Endothelial cell (in vitro differentiated cells): ENCODE measurements around the gene RNF167. TPM values are rescaled to one million over a fixed set of nuclear protein-coding genes. Genes with fewer than 3 reads are reported as not detected.

ENCODE experiments used
- DNase-seq: peaks from one replicate; pipeline ENCODE4 v3.0.0; 2021; ENCODE audit warnings: low spot score
- H3K27ac Mint-ChIP-seq: one replicate; pipeline ENCODE4 v1.8.0; 2021; ENCODE audit warnings: mixed read lengths, inconsistent platforms; ENCODE audit not compliant: unreplicated experiment
- H3K27me3 Mint-ChIP-seq: one replicate; pipeline ENCODE4 v1.8.0; 2021; ENCODE audit warnings: mild to moderate bottlenecking, moderate library complexity, mixed read lengths, inconsistent platforms; ENCODE audit not compliant: unreplicated experiment
- H3K36me3 Mint-ChIP-seq: one replicate; pipeline ENCODE4 v1.8.0; 2021; ENCODE audit warnings: mild to moderate bottlenecking, low read depth, mixed read lengths, inconsistent platforms; ENCODE audit not compliant: unreplicated experiment
- H3K4me1 Mint-ChIP-seq: one replicate; pipeline ENCODE4 v1.8.0; 2021; ENCODE audit warnings: mild to moderate bottlenecking, mixed read lengths, inconsistent platforms; ENCODE audit not compliant: unreplicated experiment
- H3K4me3 Mint-ChIP-seq: one replicate; pipeline ENCODE4 v1.8.0; 2021; ENCODE audit warnings: mild to moderate bottlenecking, mixed read lengths, inconsistent platforms; ENCODE audit not compliant: unreplicated experiment
- H3K9me3 Mint-ChIP-seq: one replicate; pipeline ENCODE4 v1.8.0; 2021; ENCODE audit warnings: mixed read lengths, inconsistent platforms; ENCODE audit not compliant: unreplicated experiment
- total RNA-seq: library from RNA; stranded (reverse); fragmentation: NEBNext Ultra II Directional; extraction: Animal tissue kit (Norgen Biotek cat#: 25700); gene quantifications from one replicate; pipeline ENCODE4 v1.2.1, GENCODE V29; 2021; ENCODE audit not compliant: unreplicated experiment
- TF ChIP-seq, protein P1 (sequence below): fragments of 200-600 bp; sonication (generic); IDR thresholded peaks from one replicate; pipeline ENCODE4 v1.5.0; 2021; ENCODE audit warnings: antibody characterized with exemption; ENCODE audit not compliant: unreplicated experiment

RNF167 gene
- total RNA-seq, 1 donor from 2014 or later: 92.3 TPM

DNA sequence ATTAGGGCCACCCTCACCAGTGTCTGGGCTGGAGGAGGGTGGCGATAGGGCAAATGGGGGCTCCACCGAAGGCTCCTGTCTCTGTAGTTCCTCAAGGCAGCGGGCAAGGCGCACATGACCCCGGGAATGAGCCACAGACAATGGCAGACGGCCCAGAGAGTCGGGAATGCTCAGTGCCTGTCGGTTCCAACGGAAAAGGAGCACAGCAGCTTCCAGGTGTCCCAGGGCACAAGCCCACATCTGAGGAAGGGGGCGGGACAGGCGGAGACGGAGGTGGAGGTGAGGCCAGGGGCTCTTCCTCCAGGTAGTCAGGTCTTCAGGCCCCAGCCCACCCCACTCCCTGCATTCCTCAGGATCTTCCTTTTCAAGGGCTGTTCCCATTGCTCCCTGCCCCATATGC, 32.7 kb downstream of the RNF167 start:
- DNase-seq: no peak
- H3K4me3 Mint-ChIP-seq: no peak overlapping the region

DNA sequence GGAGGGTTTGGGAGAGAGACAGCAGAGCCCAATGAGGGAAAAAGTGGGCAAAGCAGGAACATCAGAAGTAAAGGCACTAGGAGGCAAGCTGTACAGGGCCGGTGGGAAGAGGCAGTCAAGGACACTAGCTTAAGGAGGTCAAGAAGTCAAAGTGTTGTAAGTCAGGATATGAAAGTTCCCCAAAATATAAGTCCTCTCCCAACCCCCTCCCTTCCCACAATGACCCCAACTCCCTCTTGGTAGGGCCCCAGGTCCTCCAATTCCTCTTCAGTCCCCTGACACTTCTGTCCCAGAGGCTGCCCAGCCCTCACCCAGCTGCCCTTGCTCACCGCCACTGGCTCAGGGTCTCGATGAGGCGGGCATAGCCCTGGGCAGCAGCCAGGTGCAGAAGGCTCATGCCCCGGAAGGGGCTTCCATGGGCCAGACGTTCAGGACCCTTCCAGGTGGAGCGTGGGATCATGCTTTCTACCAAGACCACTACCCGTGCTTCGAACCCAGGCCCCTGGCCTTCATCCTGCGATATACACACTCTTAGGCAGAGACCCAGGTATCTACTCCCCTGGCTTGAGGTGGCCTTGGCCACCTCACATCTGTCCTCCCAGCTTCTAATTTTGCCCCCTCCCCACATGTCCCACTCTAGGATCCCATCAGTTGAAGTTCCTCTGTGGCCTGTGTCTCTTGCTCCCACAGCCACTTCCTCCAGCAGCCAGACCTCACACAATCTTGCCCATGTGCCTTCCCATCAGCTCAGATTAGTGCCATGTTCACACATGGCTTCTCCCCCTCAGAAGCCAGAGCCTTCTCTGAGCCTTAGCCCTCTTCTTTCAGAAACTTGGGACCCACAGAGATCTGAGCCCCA, 33.4 kb downstream of the RNF167 start:
- Mint-ChIP-seq H3K27me3 (peaks cover 13% of the 10 kb centered on the region), H3K27ac (no peak overlapping the region), H3K4me3 (peak overlapping the region; percentile 76), H3K36me3 (peaks cover 60% of the 10 kb centered on the region), H3K9me3 (no peaks in the 10 kb centered on the region), H3K4me1 (peaks cover 4% of the 10 kb centered on the region)
- no peak for DNase-seq
- TF ChIP-seq, protein P1, sequence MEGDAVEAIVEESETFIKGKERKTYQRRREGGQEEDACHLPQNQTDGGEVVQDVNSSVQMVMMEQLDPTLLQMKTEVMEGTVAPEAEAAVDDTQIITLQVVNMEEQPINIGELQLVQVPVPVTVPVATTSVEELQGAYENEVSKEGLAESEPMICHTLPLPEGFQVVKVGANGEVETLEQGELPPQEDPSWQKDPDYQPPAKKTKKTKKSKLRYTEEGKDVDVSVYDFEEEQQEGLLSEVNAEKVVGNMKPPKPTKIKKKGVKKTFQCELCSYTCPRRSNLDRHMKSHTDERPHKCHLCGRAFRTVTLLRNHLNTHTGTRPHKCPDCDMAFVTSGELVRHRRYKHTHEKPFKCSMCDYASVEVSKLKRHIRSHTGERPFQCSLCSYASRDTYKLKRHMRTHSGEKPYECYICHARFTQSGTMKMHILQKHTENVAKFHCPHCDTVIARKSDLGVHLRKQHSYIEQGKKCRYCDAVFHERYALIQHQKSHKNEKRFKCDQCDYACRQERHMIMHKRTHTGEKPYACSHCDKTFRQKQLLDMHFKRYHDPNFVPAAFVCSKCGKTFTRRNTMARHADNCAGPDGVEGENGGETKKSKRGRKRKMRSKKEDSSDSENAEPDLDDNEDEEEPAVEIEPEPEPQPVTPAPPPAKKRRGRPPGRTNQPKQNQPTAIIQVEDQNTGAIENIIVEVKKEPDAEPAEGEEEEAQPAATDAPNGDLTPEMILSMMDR: no peak

More for the DNA sequence above, 32.7 kb downstream of the RNF167 start:
- Mint-ChIP-seq H3K27ac (no peak overlapping the region), H3K4me1 (peaks cover 4% of the 10 kb centered on the region), H3K27me3 (peaks cover 13% of the 10 kb centered on the region), H3K36me3 (peaks cover 60% of the 10 kb centered on the region), H3K9me3 (no peaks in the 10 kb centered on the region)
- TF ChIP-seq, protein P1: no peak

DNA sequence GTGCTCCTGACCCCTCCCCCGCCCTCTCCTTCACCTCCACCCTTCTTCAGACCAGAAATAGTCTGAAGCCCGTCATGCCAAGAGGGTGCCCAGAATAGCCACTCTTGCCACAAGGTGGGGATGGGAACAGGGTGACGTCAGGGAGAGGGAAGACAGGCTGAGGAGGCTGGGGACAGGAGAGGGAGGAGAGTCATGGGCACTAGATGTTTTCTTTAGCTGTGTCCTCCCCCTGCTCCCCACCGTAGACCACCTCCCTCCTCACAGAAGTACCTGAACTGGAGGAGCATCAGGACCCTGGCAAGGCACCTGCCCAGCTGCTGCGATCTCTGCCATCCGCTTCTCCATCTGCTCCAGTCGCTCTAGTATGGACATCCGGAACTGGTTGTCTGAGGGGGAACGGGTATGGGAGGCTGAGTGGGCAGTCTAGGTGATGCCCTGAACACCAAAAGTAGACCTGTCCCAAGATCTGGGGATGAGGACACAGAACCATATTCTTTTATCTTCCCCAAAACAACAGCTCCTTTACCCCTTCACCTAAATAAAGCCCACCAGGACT, 34.1 kb downstream of the RNF167 start:
- H3K4me1 Mint-ChIP-seq: peaks cover 4% of the 10 kb centered on the region
- TF ChIP-seq, protein P1: no peak
- peak overlapping the region; percentile 76 for H3K4me3 Mint-ChIP-seq
- peak overlapping the region; percentile 61 for H3K27ac Mint-ChIP-seq
- no peaks in the 10 kb centered on the region for H3K9me3 Mint-ChIP-seq
- H3K27me3 Mint-ChIP-seq: peaks cover 13% of the 10 kb centered on the region
- DNase-seq: no peak
- H3K36me3 Mint-ChIP-seq: peaks cover 58% of the 10 kb centered on the region

DNA sequence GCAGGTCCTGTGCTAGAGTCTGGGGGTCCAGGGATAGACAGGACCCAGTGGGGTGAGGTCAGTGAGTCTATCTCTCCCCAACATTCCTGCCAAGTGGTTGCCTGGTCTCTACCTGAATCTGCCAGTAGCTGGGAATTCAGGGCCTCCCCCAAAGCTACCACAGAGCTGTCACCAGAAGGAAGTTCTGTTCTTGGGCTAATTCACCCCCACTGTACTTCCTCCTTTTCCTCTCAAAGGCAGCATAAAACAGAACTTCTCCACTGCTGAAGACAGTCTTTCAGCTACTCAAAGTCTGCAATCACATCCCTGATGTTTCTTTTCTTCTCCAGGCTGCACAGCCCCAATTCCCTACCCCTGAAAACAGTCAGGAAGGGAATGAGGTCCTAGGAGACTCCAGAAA, 38.7 kb downstream of the RNF167 start:
- H3K4me1 Mint-ChIP-seq: peaks cover 11% of the 10 kb centered on the region

More for the DNA sequence above, 38.7 kb downstream of the RNF167 start:
- TF ChIP-seq, protein P1: no peak
- H3K27me3 Mint-ChIP-seq: peaks cover 12% of the 10 kb centered on the region
- peaks cover 52% of the 10 kb centered on the region for H3K36me3 Mint-ChIP-seq
- H3K4me3 Mint-ChIP-seq: no peak overlapping the region
- no peaks in the 10 kb centered on the region for H3K9me3 Mint-ChIP-seq
- H3K27ac Mint-ChIP-seq: no peak overlapping the region
- DNase-seq: no peak
